Activated CD4-positive, alpha-beta T cell treated with anti-CD3 and anti-CD28 coated beads, Interleukin-2, amount 10 ng/mL, durations not matched to agents 7 days and 5 days (primary cell): Measurements from ENCODE around the gene SHCBP1. TPM values are rescaled to one million over a fixed set of nuclear protein-coding genes. Genes with fewer than 3 reads are reported as not detected.
"Not testable (repeated sequence)": the region's sequence is repeated elsewhere in the genome, so short reads cannot be mapped to it uniquely, and the experiment has no call there.

Source experiments
- CTCF ChIA-PET: fragments of 350-600 bp; sonication (Branson Sonifier 250); formaldehyde crosslinking; loops from one replicate; lab custom pipeline; 2021; ENCODE audit warnings: antibody characterized with exemption; lab: Charles Lee
- POLR2A ChIA-PET: fragments of 350-600 bp; sonication (Branson Sonifier 250); formaldehyde crosslinking; loops from one replicate; lab custom pipeline; 2021; ENCODE audit warnings: antibody characterized with exemption; lab: Charles Lee
- DNase-seq: peaks from one replicate; pipeline ENCODE4 v3.0.0-alpha.2; 2020
- H3K27ac Mint-ChIP-seq: one replicate; pipeline ENCODE4 v1.8.0; 2021; ENCODE audit warnings: mild to moderate bottlenecking, moderate library complexity, mixed read lengths
- H3K27me3 Mint-ChIP-seq: one replicate; pipeline ENCODE4 v1.8.0; 2021; ENCODE audit warnings: mixed read lengths
- H3K36me3 Mint-ChIP-seq: one replicate; pipeline ENCODE4 v1.8.0; 2021; ENCODE audit warnings: low read depth, mixed read lengths
- H3K4me1 Mint-ChIP-seq: one replicate; pipeline ENCODE4 v1.8.0; 2021; ENCODE audit warnings: mixed read lengths
- H3K4me3 Mint-ChIP-seq: one replicate; pipeline ENCODE4 v1.8.0; 2021; ENCODE audit warnings: mild to moderate bottlenecking, moderate library complexity, mixed read lengths
- H3K9me3 Mint-ChIP-seq: one replicate; pipeline ENCODE4 v1.8.0; 2021; ENCODE audit warnings: mixed read lengths
- total RNA-seq, 2 experiments: library from RNA; stranded (reverse); gene quantifications; one replicate each; pipeline ENCODE4 v1.2.3, GENCODE V29; 2021

The SHCBP1 gene
- total RNA-seq, 2 experiments from 2014 or later: 42.0 to 51.6 TPM

- peak; percentile 58 for DNase-seq
- CTCF ChIA-PET, H3K9me3 Mint-ChIP-seq, H3K36me3 Mint-ChIP-seq, H3K27ac Mint-ChIP-seq, H3K27me3 Mint-ChIP-seq, H3K4me1 Mint-ChIP-seq, H3K4me3 Mint-ChIP-seq, POLR2A ChIA-PET: not testable (repeated sequence)
Observed at GRCh38 chr16:46554435-46554834, 66.7 kb downstream of the SHCBP1 start.

GRCh38 chr16:46549477-46549876 lies 71.7 kb downstream of the SHCBP1 start:
- Mint-ChIP-seq H3K36me3 (no peaks in the 10 kb centered on the region), H3K4me1 (no peaks in the 10 kb centered on the region), H3K27ac (no peak overlapping the region), H3K4me3 (no peak overlapping the region), H3K9me3 (no peaks in the 10 kb centered on the region), H3K27me3 (peaks cover 10% of the 10 kb centered on the region)
- CTCF ChIA-PET: interaction anchor here (1.4 kb wide), 1 partner anchor 14 kb away, joined by 3 read pairs; no protein-coding TSS in a partner anchor
- no peak for DNase-seq
- POLR2A ChIA-PET: no interaction called here

Other genes with a start within 250 kb of the SHCBP1 start
- 10 to 100 TPM; 71.7 to 75.0 TPM for gene VPS35, start 67.8 kb upstream of the SHCBP1 start, total RNA-seq
- gene ORC6, start 68.3 kb upstream of the SHCBP1 start, total RNA-seq: 10 to 100 TPM; 29.2 to 37.5 TPM
- under 1 TPM; 0.02 to 0.50 TPM for gene MYLK3, start 127.0 kb upstream of the SHCBP1 start, total RNA-seq
- 10 to 100 TPM; 10.3 to 11.2 TPM for gene C16orf87, start 209.8 kb upstream of the SHCBP1 start, total RNA-seq